NT2/D1 (cell line): ENCODE results near the gene AGAP1.

Experiments used
- SUZ12 ChIP-seq: IDR thresholded peaks from 2 replicates; pipeline ENCODE4 v1.6.1; 2011; ENCODE audit not compliant: insufficient read length, insufficient read depth; ENCODE audit errors: extremely low read depth
- YY1 ChIP-seq: IDR thresholded peaks from 2 replicates; pipeline ENCODE4 v1.6.1; 2011; ENCODE audit not compliant: insufficient read length, insufficient read depth
- ZNF274 ChIP-seq: IDR thresholded peaks from 2 replicates; pipeline ENCODE4 v1.6.1; 2011; ENCODE audit warnings: mild to moderate bottlenecking, low read depth, low read length

- TF ChIP-seq ZNF274 (no peak), YY1 (no peak), SUZ12 (no peak)
Observed at GRCh38 chr2:235789552-235789951, 295.7 kb downstream of the AGAP1 start.
